ENCODE results near the gene ZNF587. TPM values are rescaled to one million over a fixed set of nuclear protein-coding genes. Genes with fewer than 3 reads are reported as not detected.
"Not testable (repeated sequence)": the region's sequence is repeated elsewhere in the genome, so short reads cannot be mapped to it uniquely, and the experiment has no call there.

ZNF587 gene
- total RNA-seq, 1 donor from 2014 or later = 15.7 TPM

- no peak for DNase-seq (ENCODE audit: low read depth in 2 of 2)
Observed at GRCh38 chr19:57886046-57886445, 36.4 kb downstream of the ZNF587 start.

DNA sequence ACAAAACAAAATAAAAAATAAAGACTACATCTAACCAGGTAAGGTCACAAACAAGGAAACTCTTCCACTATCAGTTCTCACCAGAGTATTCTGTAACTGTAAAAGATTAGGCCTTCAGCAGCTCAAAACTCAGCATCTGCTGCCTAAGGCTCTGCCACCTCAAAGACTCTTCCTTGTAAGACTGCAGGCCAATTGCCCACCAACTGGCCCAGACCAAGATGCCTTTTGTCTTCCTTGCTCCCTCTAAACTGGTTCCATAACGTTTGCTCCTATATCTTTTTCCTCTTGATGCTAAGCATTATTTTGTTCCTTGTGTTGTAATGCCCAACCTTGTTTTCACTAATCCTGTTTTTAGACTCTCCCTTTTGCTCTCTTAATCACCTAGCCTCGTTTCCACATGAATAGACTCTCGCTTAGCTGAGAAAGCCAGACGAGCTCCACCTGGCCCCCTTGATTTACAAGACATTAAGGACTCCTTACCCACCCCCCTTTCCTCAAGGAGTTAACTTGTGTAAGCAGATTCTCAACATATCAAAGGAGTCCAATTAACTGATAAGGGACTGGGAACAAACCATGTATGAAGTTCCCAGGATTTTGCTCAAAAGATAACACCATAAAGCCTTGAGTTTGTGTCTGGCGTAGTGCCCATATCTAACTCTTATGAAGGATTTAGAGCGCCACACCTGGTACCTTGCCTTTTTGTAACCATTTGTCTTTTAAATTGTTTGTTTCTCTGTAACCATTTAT lies 37.7 kb downstream of the ZNF587 start:
- no peak for DNase-seq (ENCODE audit: low read depth in 2 of 2)

- no peak for DNase-seq (ENCODE audit: low read depth in 2 of 2)
Observed at GRCh38 chr19:57888107-57888559, 38.5 kb downstream of the ZNF587 start.

DNA sequence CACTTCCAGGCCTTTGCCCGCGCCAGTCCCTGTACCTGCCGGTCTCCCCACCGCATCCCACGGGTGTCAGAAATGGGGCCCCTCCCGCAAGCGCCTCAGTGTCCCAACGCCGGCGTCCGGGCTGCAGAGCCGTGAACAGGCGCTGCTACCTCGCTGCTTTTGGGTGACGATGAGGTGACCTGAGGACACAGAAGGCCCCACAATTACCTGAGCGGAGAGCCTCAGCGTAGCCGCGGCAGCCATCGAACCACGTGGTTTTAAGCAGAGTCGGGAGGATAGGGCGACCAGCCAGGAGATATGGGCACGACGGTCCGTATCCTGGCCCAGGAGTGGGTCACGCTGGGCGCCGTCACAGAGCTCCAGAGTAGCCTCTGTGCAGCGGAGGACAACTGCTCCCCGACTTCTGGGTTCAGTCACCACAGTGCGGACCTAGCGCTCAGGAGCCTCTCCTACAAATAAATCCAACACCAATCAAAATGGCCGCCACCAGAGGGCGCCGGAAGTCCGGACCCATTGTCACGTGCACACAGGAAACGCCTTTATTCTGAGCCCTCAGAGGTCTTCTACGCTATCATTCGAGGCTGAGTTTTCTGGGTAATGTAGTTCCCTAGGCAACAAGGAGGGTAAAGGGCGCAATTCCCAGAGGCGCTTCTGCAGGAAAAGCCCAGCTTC lies 39.0 kb downstream of the ZNF587 start, which contains the start of gene ZNF814:
Gene ZNF814, minus strand, starts transcription at position 478 of the 672 bp plus-strand sequence. Its CDS starts 235 bp downstream, at position 243.
- peak in 1 of 2 donors; percentile 33 for DNase-seq (ENCODE audit: low read depth in 2 of 2)

- not testable (repeated sequence) for DNase-seq (ENCODE audit: low read depth in 2 of 2)
Observed at GRCh38 chr19:57890706-57891105, 41.0 kb downstream of the ZNF587 start.

GRCh38 chr19:57900311-57900710 lies 50.7 kb downstream of the ZNF587 start:
- no peak for DNase-seq (ENCODE audit: low read depth in 2 of 2)

DNA sequence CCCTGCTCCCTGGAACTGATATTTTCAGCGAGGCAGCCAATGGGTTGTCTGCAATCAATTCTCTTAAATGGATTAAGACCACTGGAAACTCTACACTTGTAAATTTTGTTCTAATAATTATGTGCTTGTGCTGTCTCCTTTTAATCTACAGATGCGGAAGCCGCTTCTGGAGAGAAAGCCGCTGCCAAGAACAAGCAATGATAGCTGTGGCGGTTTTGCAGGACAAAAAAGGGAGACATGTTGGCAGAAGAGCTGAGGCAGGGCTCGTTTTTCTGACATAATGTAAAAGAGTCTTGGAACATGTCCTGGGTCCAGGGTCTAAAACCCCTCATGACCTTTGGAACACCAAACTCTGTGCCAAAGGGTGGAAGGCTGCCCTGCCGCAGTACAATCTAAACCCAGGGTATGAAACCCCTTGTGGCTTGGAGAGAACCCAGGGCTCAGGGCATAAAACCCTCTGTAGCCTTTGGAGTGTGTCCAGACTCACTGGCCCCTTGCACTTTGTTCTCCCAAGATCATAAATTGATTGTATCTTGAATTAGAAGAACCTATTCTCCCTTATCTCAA lies 54.0 kb downstream of the ZNF587 start:
- no peak for DNase-seq (ENCODE audit: low read depth in 2 of 2)

DNA sequence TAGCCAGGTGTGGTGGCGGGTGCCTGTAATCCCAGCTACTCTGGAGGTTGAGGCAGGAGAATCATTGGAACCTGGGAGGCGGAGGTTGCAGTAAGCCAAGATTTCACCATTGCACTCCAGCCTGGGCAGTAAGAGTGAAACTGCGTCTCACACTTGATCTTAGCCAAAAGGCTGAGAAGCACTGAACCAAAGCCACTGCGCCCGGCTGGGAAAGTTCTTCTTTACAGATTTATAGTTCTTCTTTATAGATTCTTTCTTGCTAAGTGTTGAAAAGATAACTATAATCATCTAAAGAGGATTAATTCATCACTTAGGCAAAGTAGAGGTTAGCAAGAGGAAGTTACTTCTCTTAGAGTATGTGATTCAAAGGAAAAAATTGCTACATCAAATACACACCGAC lies 55.6 kb downstream of the ZNF587 start:
- no peak for DNase-seq (ENCODE audit: low read depth in 2 of 2)

GRCh38 chr19:57907394-57907793 lies 57.7 kb downstream of the ZNF587 start:
- no peak for DNase-seq (ENCODE audit: low read depth in 2 of 2)

DNA sequence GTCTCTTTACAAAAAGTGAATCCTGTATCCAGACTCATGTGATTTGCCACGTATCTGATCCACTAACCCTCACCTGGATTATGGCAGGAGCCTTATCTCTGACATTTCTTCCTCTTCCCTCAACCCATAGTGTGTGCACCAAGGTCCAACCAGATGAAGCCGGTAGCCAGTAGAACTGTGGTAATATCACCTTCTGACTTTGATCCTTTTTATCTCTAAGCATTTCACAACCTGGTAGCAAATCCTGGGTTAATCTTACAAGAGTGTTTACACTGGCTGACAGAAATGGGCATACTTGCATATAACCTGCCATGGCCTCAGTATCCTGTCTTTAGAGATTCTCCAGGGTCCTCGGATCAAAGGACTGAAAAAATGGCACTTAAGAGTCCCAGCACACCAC lies 64.9 kb downstream of the ZNF587 start:
- no peak for DNase-seq (ENCODE audit: low read depth in 2 of 2)

Other genes with a start within 250 kb of the ZNF587 start
- 3.9 and 4.7 TPM in 2 replicates for gene ZNF530, start 250.0 kb upstream of the ZNF587 start, total RNA-seq
- gene ZNF134, start 235.6 kb upstream of the ZNF587 start, total RNA-seq = 13.2 and 16.4 TPM in 2 replicates
- gene ZNF211, start 216.7 kb upstream of the ZNF587 start, total RNA-seq = 6.7 and 9.0 TPM in 2 replicates
- not detected in 2 replicates for gene ZSCAN4, start 180.9 kb upstream of the ZNF587 start, total RNA-seq
- 5.4 and 8.5 TPM in 2 replicates for gene ZNF551, start 167.9 kb upstream of the ZNF587 start, total RNA-seq
- 0.13 and 0.63 TPM in 2 replicates for gene ZNF154, start 140.7 kb upstream of the ZNF587 start, total RNA-seq
- 5.0 and 5.7 TPM in 2 replicates for gene ZNF671, start 122.2 kb upstream of the ZNF587 start, total RNA-seq
- gene ZNF776, start 103.0 kb upstream of the ZNF587 start, total RNA-seq = 12.5 and 17.6 TPM in 2 replicates
- 10.1 and 12.9 TPM in 2 replicates for gene ZNF586, start 80.2 kb upstream of the ZNF587 start, total RNA-seq
- gene ZNF552, start 34.9 kb upstream of the ZNF587 start, total RNA-seq = 7.2 and 7.5 TPM in 2 replicates
- gene ZNF587B, start 19.6 kb upstream of the ZNF587 start, total RNA-seq = 13.5 and 14.5 TPM in 2 replicates
- 2.3 and 4.0 TPM in 2 replicates for gene ZNF814, start 39.2 kb downstream of the ZNF587 start, total RNA-seq
- 9.4 and 9.6 TPM in 2 replicates for gene ZNF417, start 66.7 kb downstream of the ZNF587 start, total RNA-seq
- gene ZNF418, start 85.5 kb downstream of the ZNF587 start, total RNA-seq = 1.4 and 2.3 TPM in 2 replicates
- 3.3 and 5.2 TPM in 2 replicates for gene ZNF256, start 97.8 kb downstream of the ZNF587 start, total RNA-seq
- 0.13 TPM in 2 replicates for gene C19orf18, start 124.7 kb downstream of the ZNF587 start, total RNA-seq
- gene ZNF606, start 153.0 kb downstream of the ZNF587 start, total RNA-seq = 4.1 and 9.4 TPM in 2 replicates
- not detected in 2 replicates for gene ZSCAN1, start 184.2 kb downstream of the ZNF587 start, total RNA-seq
- 0.64 and 1.8 TPM in 2 replicates for gene ZNF135, start 209.4 kb downstream of the ZNF587 start, total RNA-seq
- 10.5 and 25.8 TPM in 2 replicates for gene ZSCAN18, start 248.4 kb downstream of the ZNF587 start, total RNA-seq

All from dermis microvascular lymphatic vessel endothelial cell (primary cell).